Smooth muscle cell (in vitro differentiated cells): Measurements from ENCODE around the gene CDK5RAP2. TPM values are rescaled to one million over a fixed set of nuclear protein-coding genes. Genes with fewer than 3 reads are reported as not detected.

Source experiments
- DNase-seq: peaks from one replicate; lab custom pipeline; 2025; ENCODE audit not compliant: unreplicated experiment; lab: John Stamatoyannopoulos, UW
- H2AFZ ChIP-seq: fragments of 200-600 bp; sonication (generic); 2 replicates; pipeline ENCODE4 v1.6.0; 2016; ENCODE audit warnings: antibody characterized with exemption, low read depth, mild to moderate bottlenecking
- H3F3A ChIP-seq: fragments of 200-600 bp; sonication (generic); 2 replicates; pipeline ENCODE4 v1.6.0; 2017; ENCODE audit warnings: antibody characterized with exemption, low read depth
- H3K27ac ChIP-seq: fragments of 200-600 bp; sonication (generic); 2 replicates; pipeline ENCODE4 v1.5.1; 2016; ENCODE audit warnings: low read depth, mild to moderate bottlenecking
- H3K27me3 ChIP-seq: fragments of 200-600 bp; sonication (generic); 2 replicates; pipeline ENCODE4 v1.6.1; 2016; ENCODE audit warnings: low read depth, mild to moderate bottlenecking
- H3K36me3 ChIP-seq: fragments of 200-600 bp; sonication (generic); 2 replicates; pipeline ENCODE4 v1.5.1; 2016; ENCODE audit warnings: low read depth
- H3K4me1 ChIP-seq: fragments of 200-600 bp; sonication (generic); 2 replicates; pipeline ENCODE4 v1.5.1; 2016; ENCODE audit warnings: low read depth
- H3K4me2 ChIP-seq: fragments of 200-600 bp; sonication (generic); 2 replicates; pipeline ENCODE4 v1.6.0; 2016; ENCODE audit warnings: mild to moderate bottlenecking
- H3K4me3 ChIP-seq: fragments of 200-600 bp; sonication (generic); 2 replicates; pipeline ENCODE4 v1.5.1; 2016; ENCODE audit warnings: mild to moderate bottlenecking
- H3K79me2 ChIP-seq: fragments of 200-600 bp; sonication (generic); 2 replicates; pipeline ENCODE4 v1.6.0; 2016; ENCODE audit warnings: low read depth, mild to moderate bottlenecking
- H3K9ac ChIP-seq: fragments of 200-600 bp; sonication (generic); 2 replicates; pipeline ENCODE4 v1.6.0; 2016; ENCODE audit warnings: low read depth
- H3K9me3 ChIP-seq: fragments of 200-600 bp; sonication (generic); replicated peaks from 2 replicates; pipeline ENCODE4 v1.5.1; 2016; ENCODE audit warnings: low read depth
- H4K20me1 ChIP-seq: fragments of 200-600 bp; sonication (generic); 2 replicates; pipeline ENCODE4 v1.6.0; 2016; ENCODE audit warnings: low read depth
- CTCF ChIP-seq: fragments of 200-600 bp; sonication (generic); IDR thresholded peaks from 2 replicates; pipeline ENCODE4 v1.5.1; 2017; ENCODE audit warnings: borderline replicate concordance, mild to moderate bottlenecking, antibody characterized with exemption; ENCODE audit not compliant: insufficient read depth, poor library complexity, severe bottlenecking
- WGBS: methylation state at CpG from one replicate; pipeline ENCODE4 v1.1.7; 2016; ENCODE audit warnings: low lambda C conversion rate; 5-methylcytosine and 5-hydroxymethylcytosine counted together
- polyA plus RNA-seq: library from polyadenylated mRNA; unstranded; fragments of >200 nt; fragmentation: Nextera tagmentation; extraction: Ambion mirVana; gene quantifications from 2 replicates; pipeline ENCODE4 v1.2.1, GENCODE V29; 2016
- total RNA-seq: library from RNA; depleted of rRNA; stranded (reverse); fragments of >200 nt; gene quantifications from 2 replicates; pipeline ENCODE4 v1.2.3, GENCODE V29; 2014

The CDK5RAP2 gene
- total and polyA plus RNA-seq, 2 experiments from 2014 or later = 33.7 to 38.3 TPM

- WGBS = 90% methylated on average over 3 of the region's 3 CpGs
- no peaks in the 10 kb centered on the region for H4K20me1 ChIP-seq
- no peaks in the 10 kb centered on the region for H3K4me1 ChIP-seq
- no peaks in the 10 kb centered on the region for H3K36me3 ChIP-seq
- H2AFZ ChIP-seq = no peak overlapping the region
- no peak overlapping the region for H3K4me2 ChIP-seq
- H3F3A ChIP-seq = no peaks in the 10 kb centered on the region
- no peak for TF ChIP-seq CTCF
- no peak overlapping the region for H3K9ac ChIP-seq
- no peak overlapping the region for H3K4me3 ChIP-seq
- H3K27ac ChIP-seq = no peak overlapping the region
- H3K27me3 ChIP-seq = no peaks in the 10 kb centered on the region
- H3K79me2 ChIP-seq = no peaks in the 10 kb centered on the region
- DNase-seq = no peak
- no peaks in the 10 kb centered on the region for H3K9me3 ChIP-seq
Observed at GRCh38 chr9:120474591-120475243, 105.2 kb downstream of the CDK5RAP2 start.

GRCh38 chr9:120473608-120474007, 106.4 kb downstream of the CDK5RAP2 start:
- H3K4me1 ChIP-seq = no peaks in the 10 kb centered on the region
- H3K9me3 ChIP-seq = no peaks in the 10 kb centered on the region
- no peak overlapping the region for H3K27ac ChIP-seq
- no peaks in the 10 kb centered on the region for H4K20me1 ChIP-seq
- 96% methylated on average over 3 of the region's 3 CpGs for WGBS
- no peaks in the 10 kb centered on the region for H3K36me3 ChIP-seq
- H3K79me2 ChIP-seq = no peaks in the 10 kb centered on the region
- no peaks in the 10 kb centered on the region for H3K27me3 ChIP-seq
- no peak overlapping the region for H3K9ac ChIP-seq
- no peak for DNase-seq
- H3F3A ChIP-seq = no peaks in the 10 kb centered on the region
- no peak for TF ChIP-seq CTCF
- no peak overlapping the region for H2AFZ ChIP-seq
- H3K4me2 ChIP-seq = no peak overlapping the region
- no peak overlapping the region for H3K4me3 ChIP-seq

GRCh38 chr9:120465685-120466407, 114.1 kb downstream of the CDK5RAP2 start:
- no peak for TF ChIP-seq CTCF
- DNase-seq = no peak
- 93% methylated on average over 3 of the region's 3 CpGs for WGBS

GRCh38 chr9:120464887-120465421, 115.0 kb downstream of the CDK5RAP2 start:
- H3K36me3 ChIP-seq = no peaks in the 10 kb centered on the region
- DNase-seq = no peak
- H3K27me3 ChIP-seq = no peaks in the 10 kb centered on the region
- H4K20me1 ChIP-seq = no peaks in the 10 kb centered on the region
- H3K4me3 ChIP-seq = no peak overlapping the region
- 96% methylated on average over 4 of the region's 4 CpGs for WGBS
- H2AFZ ChIP-seq = no peak overlapping the region
- no peak overlapping the region for H3K27ac ChIP-seq
- no peak overlapping the region for H3K9ac ChIP-seq
- no peaks in the 10 kb centered on the region for H3K79me2 ChIP-seq
- H3F3A ChIP-seq = no peaks in the 10 kb centered on the region
- no peaks in the 10 kb centered on the region for H3K9me3 ChIP-seq
- H3K4me1 ChIP-seq = no peaks in the 10 kb centered on the region
- TF ChIP-seq CTCF = no peak
- no peak overlapping the region for H3K4me2 ChIP-seq

More at GRCh38 chr9:120465685-120466407, 114.1 kb downstream of the CDK5RAP2 start:
- Histone ChIP-seq H3K27ac (no peak overlapping the region), H3K79me2 (no peaks in the 10 kb centered on the region), H3K4me3 (no peak overlapping the region), H3K9ac (no peak overlapping the region), H3F3A (no peaks in the 10 kb centered on the region), H3K4me1 (no peaks in the 10 kb centered on the region), H3K27me3 (no peaks in the 10 kb centered on the region), H2AFZ (no peak overlapping the region), H3K9me3 (no peaks in the 10 kb centered on the region), H3K36me3 (no peaks in the 10 kb centered on the region), H4K20me1 (no peaks in the 10 kb centered on the region), H3K4me2 (no peak overlapping the region)
